ENCODE measurements around the gene CLIP2.
A peak's percentile ranks its signal among the peaks of the same experiment; 100 is the strongest.
"Not testable (repeated sequence)": the region's sequence is repeated elsewhere in the genome, so short reads cannot be mapped to it uniquely, and the experiment has no call there.

CLIP2 gene

DNA sequence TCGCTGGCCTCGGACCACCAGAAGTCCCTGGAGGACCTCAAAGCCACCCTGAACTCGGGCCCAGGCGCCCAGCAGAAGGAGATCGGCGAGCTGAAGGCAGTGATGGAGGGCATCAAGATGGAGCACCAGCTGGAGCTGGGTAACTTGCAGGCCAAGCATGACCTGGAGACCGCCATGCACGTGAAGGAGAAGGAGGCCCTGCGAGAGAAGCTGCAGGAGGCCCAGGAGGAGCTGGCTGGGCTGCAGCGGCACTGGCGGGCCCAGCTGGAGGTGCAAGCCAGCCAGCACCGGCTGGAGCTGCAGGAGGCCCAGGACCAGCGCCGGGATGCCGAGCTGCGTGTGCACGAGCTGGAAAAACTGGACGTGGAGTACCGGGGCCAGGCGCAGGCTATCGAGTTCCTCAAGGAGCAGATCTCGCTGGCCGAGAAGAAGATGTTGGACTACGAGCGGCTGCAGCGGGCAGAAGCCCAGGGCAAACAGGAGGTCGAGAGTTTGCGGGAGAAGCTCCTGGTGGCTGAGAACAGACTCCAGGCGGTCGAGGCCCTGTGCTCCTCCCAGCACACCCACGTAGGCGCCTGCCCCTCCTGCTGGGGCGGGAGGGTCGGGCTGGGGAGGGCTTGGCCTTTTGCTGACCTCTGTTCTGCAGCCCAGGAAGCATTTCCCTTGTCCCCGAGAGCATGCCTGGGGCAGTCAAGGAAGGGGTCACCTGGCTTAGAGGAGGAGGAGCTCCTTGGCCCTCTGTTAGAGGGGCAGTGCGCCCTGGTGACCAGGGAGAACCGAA is 87.2 kb downstream of the CLIP2 start:
- no peak for DNase-seq

- DNase-seq = no peak
These were observed 90.7 kb downstream of the CLIP2 start for GRCh38 chr7:74379938-74380337.

DNA sequence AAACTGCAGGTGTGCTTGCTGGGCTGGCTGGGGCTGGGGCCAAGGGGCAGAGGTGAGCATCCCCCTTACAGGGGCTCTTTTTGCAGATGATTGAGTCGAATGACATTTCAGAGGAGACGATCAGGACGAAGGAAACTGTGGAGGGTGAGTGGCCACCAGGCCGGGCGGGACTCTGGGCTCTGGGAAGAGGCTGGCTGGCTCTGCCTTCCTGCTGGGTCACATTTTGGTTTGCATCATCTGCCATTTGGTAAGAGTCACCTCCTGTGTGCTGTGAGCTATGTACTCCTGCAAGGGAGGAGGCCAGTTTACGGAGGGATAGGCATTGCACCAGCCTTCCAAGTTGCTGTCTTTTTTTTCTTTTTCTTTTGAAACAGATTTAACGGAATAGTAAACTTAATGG is 91.5 kb downstream of the CLIP2 start:
- no peak for DNase-seq

DNA sequence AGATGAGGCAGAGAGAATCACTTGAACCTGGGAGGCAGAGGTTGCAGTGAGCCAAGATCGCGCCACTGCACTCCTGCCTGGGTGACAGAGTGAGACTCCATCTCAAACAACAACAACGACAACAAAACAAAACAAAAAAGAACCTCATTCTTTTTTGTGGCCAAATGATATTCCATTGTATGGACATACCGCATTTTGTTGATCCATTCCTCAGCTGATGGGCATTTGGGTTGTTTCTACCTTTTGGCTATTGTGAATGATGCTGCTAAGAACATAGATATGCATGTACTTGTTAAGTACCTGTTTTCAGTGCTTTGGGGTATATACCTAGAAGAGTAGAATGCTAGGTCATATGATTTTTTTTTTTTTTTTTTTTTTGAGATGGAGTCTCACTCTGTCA is 94.9 kb downstream of the CLIP2 start:
- not testable (repeated sequence) for DNase-seq

DNA sequence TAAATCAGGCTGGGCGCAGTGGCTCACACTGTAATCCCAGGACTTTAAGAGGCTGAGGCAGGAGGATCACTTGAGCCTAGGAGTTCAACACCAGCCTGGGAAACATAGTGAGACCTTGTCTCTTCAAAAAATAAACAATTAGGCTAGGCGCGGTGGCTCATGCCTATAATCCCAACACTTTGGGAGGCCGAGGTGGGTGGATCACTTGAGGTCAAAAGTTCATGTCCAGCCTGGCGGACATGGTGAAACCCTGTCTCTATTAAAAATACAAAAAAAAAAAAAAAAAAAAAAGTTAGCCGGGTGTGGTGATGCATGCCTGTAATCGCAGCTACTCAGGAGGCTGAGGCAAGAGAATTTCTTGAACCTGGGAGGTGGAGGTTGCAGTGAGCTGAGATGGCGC is 95.6 kb downstream of the CLIP2 start:
- not testable (repeated sequence) for DNase-seq

- no peak for DNase-seq
These were observed 98.4 kb downstream of the CLIP2 start for GRCh38 chr7:74387606-74388005.

GRCh38 chr7:74388880-74389415 is 99.7 kb downstream of the CLIP2 start:
- no peak for DNase-seq

DNA sequence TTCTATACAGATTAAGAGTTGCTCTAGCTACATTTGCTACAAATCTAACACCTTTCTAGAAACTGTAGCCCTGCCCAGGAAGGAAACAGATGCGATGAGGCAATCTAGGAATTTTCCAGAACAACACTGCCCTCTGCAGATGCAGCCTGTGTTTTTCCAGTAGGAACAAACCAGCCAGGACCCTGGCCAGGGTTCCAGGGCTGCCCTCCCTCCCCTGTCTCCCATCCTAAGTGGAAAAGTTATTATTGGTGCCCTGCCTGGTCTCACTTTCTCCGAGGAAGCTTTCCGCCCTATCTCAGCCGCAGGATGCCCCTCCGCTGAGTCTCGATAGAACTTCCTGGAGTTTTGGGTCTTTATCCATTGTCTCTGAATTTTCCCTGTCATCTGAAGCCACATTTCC is 104.5 kb downstream of the CLIP2 start:
- not testable (repeated sequence) for DNase-seq

DNA sequence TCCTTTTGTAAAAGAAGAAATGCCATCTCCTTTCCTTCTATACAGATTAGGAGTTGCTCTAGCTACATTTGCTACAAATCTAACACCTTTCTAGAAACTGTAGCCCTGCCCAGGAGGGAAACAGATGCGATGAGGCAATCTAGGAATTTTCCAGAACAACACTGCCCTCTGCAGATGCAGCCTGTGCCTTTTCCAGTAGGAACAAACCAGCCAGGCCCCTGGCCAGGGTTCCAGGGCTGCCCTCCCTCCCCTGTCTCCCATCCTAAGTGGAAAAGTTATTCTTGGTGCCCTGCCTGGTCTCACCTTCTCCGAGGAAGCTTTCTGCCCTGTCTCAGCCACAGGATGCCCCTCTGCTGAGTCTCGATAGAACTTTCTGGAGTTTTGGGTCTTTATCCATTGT is 105.4 kb downstream of the CLIP2 start:
- not testable (repeated sequence) for DNase-seq

DNA sequence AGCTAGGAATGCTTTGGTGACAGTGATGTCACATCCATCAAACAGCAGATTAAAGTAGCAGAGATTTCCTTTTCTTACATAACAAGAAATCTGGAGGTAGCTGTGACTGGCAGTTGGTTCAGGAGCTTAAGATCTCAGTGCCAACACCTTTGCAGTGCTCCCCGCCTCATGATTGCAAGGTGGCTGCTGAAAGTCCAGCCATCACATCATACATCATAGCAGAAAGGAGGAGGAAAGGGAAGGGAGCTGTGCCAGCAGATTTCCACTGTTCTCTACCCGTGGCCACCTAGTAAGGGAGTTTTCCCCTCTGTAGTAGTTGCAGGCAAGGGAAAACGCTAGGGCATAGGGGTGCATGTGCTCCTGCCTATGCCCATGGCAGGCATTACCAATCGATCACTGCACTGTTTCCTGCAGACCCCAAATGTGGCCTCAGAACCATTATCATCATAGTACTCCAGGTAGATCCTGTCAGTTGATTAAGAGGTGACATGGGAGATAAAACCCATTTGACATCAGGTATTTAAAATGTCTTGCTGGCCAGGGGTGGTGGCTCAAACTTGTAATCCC is 106.6 kb downstream of the CLIP2 start:
- no peak for DNase-seq

DNA sequence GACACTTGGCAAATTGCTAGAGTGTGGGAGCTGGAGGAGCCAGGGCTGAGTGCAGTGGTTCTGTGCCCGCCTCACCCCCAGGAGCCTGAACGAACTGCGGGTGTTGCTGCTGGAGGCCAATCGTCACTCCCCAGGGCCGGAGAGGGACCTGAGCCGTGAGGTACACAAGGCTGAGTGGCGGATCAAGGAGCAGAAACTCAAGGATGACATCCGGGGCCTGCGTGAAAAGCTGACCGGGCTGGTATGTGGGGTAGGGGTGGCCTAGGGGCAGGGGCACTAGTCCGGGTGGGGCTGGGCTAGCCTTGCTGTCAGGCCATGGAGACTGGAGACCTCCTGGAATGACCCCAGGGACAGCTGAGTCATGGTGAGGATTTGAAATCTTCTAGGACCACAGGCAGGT is 107.8 kb downstream of the CLIP2 start:
- DNase-seq = no peak

- no peak for DNase-seq
These were observed 109.2 kb downstream of the CLIP2 start for GRCh38 chr7:74398426-74398825.

GRCh38 chr7:74399006-74399405 is 109.8 kb downstream of the CLIP2 start:
- no peak for DNase-seq

DNA sequence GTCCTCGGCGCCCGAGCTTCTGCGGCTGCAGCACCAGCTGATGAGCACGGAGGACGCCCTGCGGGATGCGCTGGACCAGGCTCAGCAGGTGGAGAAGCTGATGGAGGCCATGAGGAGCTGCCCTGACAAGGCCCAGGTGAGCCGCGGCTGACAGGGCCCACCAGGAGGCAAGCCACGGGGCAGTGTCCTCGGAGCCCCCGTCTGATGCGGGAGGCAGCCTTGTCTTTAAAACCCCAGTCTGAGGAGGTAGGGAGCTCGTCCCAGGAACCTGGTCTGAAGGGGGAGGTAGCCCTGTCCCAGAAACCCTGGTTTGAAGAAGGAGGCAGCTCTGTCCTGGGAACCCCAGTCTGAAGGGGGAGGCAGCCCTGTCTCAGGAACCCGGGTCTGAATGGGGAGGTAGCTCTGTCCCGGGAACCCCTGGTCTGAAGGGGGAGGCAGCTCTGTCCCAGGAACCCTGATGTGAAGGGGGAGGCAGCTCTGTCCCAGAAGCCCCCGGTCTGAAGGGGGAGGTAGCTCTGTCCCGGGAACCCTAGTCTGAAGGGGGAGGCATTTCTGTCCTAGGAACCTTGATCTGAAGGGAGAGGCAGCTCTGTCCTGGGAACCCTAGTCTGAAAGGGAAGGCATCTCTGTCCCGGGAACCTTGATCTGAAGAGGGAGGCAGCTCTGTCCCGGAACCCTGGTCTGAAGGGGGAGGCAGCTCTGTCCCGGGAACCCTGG is 111.4 kb downstream of the CLIP2 start:
- no peak for DNase-seq

DNA sequence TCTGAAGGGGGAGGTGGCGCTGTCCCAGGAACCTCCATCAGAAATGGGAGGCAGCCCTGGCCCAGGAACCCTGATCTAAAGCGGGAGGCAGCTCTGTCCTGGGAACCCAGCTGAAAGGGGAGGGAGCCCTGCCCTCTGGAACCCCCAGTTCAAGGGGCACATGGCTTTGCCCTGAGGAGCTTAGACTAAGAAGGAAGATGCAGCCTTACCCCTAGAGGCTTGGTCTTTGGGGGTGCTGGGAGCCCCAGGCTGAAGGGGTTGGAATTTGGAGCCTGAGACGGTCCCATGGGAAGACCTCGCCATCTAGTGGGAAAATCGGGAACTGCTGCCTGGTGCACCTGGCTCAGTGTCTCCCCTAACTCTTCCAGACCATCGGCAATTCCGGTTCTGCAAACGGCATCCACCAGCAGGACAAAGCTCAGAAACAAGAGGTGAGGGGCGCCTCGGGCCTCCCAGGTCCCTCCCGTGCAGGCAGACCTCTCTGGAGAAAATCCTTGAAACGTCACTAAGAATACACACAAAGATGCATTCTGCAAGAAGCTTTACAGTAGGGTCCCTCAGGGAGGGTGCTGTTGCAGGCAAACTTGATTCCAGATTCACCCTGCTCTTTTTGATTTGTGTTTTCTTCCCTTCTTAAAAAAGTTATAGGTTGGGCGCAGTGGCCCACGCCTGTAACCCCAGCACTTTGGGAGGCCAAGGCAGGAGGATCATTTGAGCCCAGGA is 112.1 kb downstream of the CLIP2 start:
- peak; percentile 67 for DNase-seq

GRCh38 chr7:74402668-74403067 is 113.5 kb downstream of the CLIP2 start:
- not testable (repeated sequence) for DNase-seq

DNA sequence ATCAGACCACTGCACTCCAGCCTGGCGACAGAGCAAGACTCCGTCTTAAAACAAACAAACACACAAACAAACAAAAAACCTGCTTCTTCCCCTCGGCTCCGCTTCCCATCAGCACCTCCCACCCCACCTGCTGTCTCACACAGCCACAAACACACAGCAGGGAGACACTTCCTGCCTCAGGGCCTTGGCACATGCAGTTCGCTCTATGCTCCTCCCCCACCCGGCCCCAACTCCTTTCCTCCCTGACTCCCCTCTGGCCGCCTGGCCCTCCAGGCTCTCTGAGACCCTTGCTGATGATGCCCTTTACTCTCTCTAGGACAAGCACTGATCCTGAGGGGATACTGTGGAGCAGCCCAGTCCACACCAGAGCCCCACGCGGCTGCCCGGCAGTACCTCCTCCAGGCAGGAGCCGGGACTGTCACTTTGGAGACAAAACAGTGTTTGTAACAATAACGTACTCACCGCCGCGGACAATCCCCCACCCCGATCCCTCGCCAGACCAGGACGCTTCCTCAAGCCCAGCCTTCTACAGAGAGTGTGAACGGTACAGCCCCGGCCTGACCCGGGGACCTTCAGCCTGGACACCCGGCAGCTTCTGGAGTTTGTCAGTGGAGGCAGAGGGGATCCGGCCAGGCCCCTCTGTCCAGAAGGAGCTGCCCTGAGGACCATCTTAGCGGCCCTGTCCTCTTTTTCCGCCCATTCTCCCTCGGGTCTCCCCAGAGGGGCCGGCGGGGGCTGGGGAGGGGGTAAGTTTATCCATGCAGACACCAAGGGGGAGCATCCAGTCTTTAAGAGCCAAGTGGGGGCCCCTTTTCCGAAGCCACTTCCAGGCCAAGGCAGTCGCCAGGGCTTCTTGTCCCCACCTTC is 114.5 kb downstream of the CLIP2 start:
- no peak for DNase-seq

GRCh38 chr7:74404388-74404700 is 115.1 kb downstream of the CLIP2 start:
- DNase-seq = no peak

- no peak for DNase-seq
These were observed 115.5 kb downstream of the CLIP2 start for GRCh38 chr7:74404741-74405140.

- DNase-seq = no peak
These were observed 116.1 kb downstream of the CLIP2 start for GRCh38 chr7:74405191-74405898.

GRCh38 chr7:74405899-74406512 is 116.8 kb downstream of the CLIP2 start:
- DNase-seq = no peak

Measured in NCI-H2227 treated with DMSO at 0.1 percent for 48 hours (cell line).